GM03348 (cell line): ENCODE data around the gene ADGRL3.

Experiments
- DNase-seq: peaks from one replicate; pipeline ENCODE4 v3.0.0; 2012; ENCODE audit warnings: low spot score

The ADGRL3 gene

DNA sequence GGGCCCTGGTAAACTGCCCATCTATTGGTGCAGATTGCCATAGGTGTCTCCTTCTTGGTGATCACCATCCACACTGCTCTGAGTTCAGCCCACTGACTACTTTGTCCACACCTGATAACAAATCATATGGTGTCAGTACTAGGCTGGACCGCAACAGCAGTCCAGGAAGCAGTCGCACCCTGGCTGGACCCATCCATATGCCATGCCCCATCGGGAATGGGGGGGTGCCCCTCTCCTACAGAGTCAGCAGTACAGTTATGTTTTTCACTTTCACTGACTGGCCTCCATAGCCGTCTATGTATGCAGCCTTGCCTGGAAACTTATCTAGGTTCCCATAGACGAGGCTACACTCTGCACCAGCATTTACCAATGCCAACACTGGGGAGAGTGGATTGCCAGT, 226.1 kb downstream of the ADGRL3 start:
- no peak for DNase-seq

DNA sequence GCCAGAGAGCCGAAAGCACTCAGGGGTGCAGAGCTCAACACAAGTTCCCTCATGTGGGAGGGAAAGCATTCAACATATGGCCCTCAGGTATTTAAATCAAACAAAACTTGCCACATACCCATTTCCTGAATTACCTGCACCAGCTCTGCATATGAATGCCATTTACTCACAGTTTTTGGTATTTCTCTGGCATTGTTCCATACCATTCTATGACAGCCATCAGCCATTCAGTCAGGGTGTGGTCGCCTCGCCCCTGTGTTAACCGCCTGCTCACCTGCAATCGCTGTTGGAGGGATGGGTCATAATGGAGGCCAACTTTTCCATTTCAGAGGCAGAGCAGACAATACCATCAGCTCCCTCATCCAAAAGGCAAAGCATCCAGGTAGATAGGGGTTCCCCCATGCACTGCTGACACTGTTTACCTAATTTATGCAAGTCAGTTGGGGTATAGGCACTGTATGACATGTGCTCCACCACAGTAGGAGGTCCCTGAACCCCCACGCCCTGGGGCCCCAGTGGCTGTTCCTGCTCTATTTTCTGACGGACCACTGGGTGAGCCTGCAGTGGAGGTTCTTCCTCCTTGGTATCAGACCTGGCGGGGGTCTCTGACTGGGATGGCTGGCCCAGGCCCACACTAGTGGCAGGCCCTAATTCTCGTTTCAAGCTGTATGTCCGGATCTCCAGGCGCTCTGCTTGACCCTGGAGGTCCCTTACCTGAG, 227.1 kb downstream of the ADGRL3 start:
- DNase-seq = no peak

DNA sequence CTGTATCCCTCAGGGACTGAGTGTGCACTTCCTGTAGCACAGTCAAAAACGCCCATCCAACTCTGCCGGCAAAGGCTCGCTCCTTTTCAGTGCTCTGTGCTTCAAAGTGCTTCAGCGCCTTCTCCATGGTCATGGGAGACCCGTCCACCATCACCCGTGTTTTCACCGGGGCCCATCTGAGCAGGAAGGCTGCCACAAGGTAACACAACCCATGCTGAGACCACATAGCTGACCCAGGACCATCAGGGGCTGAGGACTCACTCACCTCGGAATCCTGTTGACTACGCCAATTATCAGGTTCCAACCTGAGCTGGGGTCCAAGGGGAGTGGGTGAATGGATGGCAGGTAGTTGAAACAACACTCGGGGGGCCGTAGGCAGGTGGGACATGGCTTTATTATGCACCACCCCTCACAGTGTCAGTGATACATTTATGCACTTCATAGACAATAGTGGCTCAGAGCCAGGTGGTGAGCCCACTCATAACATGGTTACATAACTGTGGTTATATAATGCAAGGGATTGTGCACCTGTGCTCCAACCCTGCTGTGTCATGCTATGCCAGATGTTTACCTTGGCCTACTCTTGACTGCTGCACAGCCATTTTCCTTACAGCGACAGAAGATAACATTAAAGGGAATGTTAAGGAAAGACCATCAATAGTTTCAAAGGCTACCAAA, 227.8 kb downstream of the ADGRL3 start:
- DNase-seq = no peak

DNA sequence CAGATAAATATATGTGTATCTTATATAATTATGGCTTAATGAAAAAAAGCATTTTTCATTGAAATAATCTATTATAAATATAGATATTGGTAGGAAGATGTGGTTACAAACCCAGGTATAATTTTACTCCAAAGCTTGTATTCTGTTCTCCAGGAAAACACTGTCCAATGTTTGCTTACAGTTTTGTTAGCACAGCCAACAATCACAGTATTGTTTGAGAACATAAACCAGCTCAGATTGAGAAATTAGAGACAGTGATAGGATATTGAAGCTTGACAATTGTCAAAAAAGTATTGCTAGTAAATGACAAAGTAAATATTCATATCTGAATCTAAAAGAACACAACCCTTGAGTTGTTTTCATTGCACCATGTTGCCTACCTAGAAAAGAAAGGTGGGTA, 228.8 kb downstream of the ADGRL3 start:
- DNase-seq = no peak

DNA sequence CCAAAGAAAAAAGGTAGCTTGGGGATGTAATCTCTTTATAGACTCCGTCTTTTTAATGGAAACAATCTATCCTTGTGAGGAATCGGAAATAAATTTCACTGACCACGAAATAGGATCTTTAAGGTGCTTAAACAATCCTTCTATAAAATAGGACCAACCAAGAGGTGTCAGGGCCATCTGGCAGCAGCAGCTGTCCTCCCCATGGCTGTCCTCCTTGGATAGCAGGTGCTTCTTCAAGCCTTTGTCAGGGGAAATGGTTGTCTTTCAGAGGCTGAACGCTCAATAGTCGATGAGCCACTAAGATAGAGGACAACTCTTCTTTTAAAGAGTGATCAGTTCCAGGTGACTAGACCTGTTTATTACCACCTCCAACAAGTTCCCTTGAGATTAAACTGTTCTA, 231.0 kb downstream of the ADGRL3 start:
- DNase-seq = no peak

DNA sequence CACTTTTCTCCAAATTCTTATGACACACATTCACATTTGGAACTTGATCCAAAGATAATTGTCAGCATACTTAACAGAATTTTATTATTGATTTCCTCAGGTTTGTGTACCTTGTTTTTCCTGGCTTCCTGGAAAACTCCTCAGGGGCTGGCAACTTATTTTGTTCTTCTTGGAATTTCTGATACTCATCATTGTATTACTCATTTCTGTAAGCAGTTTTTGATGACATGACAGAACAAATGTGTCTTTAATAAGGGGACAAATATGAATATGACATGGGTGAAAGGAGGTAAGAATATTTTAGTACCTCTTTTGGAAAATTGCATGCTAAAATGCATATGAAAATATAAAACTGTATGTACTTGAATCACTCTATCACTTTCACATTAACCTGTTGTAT, 237.8 kb downstream of the ADGRL3 start:
- DNase-seq = no peak

DNA sequence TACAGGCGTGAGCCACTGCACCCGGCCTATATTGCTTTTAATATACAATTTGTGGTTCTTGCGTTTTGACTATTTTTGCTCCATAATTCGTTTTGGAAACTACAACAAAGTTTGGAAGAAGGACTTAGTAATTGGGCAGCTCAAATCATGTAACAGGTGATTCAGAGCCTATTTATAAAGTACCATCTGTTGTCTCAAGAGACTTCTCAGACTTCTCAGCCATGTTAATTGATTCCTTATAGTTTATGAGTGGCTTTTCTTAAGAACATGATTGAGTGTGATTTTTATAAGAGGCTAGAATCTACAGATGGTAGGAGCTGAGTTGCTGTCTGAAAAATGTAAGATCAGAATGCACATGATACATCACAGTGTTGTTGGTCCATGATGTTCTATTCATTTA, 240.2 kb downstream of the ADGRL3 start:
- no peak for DNase-seq

DNA sequence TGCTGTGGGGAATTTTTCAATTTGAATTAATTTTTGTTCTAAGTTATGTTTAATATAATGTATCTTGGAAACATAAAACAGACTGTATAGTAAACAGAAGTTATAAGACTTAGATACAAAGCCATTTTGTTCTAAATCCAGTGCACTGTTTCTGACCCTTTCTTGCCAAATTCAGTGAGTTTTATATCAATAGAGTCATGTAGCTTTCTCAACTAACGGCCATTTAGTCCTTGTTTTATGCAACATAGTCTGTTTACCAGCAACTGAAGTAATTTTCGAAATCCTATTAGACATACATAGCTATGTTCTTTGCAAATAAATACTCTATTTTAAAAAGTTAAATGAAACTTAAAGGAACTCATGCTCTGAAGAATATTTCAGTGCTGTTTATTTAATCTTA, 242.8 kb downstream of the ADGRL3 start:
- DNase-seq = no peak

DNA sequence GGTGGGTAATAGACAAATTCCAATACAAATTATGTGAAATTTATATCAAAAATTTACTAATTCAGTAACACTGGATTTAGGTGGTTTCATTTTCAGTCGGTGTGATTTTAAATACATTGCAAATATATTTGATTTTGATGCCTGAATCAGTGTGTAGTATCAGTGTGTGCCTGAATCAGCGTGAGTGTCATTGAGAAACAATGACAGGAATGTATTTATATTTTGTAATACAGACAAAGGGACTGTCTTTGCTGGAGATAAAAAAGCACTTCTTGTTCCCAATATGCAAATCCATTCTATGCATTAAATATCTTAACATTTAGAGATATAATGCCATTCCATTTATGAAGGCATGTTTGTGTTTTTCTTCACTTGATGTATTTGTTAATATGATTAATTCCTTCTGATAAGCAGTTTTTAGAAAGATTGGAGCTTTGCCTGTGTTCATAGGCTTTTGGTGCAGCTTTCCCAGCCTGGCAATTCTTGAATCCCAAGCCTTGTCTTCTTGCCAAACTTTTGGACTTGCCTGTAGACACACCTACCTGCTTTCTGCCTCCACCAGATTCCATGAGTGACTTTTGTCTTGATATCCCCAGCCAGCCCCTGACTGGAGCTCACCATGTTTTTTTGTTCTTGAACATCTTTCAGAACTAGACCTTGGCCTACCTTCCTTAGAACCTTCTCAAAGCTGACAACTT, 243.8 kb downstream of the ADGRL3 start:
- DNase-seq = no peak

DNA sequence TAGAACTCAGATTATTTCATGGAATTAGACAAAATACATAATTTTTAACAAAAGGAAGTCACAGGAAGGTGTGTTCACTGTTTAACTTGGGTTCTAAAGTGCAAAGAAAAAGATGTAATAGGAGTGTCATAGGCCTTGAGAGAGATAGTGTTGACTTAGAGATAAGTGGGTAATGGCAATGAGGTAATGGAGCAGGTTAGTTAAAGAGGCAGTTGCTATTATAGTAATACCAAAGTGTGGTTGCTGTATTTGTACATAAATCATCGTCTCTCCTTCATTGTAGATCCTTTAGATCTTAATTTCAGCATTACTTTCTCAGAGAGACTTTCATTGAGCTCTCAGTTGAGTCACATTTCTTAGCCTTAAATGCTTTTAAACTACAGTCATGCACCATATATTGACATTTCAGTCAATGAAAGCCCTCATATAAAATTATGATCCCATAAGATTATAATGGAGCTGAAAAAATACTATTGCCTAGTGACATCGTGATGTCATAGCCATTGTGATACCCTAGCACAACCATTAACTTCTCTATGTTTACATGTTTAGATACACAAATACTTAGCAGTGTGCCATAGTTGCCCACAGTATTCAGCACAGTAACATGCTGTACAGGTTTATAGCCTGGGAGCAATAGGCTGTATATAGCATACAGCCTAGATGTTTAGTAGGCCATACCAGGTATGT, 245.4 kb downstream of the ADGRL3 start:
- no peak for DNase-seq

DNA sequence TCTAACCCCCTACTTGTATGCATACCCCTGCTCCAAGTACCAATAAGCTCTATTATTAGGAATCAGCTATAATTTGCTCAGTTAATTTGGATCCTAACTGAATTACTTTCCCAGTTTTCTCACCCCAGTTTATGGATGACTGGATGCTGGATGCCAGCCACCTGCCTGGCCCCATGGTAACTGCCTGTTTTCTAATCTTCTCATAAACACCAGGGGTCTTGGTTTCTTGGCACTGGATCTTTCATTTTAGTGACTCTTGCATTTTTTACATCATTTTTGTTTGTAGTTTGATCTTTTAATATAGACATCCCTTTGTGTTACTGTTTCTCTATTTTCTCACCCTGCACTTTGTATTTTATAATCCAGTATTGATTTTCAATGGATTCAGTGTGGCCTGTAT, 246.8 kb downstream of the ADGRL3 start:
- DNase-seq = no peak

DNA sequence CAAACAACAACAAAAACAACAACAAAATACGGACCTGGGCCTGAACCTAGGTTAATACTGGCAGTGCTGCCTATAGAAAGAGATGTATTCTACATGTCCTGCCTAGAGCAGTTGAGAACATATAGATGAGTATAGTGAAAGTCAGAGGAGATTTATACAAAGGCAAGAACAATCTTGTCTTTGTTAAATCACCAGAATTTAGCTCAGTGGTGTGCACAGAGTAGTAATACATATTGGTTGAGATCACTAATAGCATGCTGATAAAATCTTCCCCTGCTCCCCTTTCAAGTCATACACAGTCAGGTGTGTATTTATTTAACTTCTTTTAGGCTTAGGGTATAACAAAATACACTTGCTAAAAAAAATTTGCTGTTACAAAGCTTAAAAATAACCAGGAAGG, 247.8 kb downstream of the ADGRL3 start:
- no peak for DNase-seq

DNA sequence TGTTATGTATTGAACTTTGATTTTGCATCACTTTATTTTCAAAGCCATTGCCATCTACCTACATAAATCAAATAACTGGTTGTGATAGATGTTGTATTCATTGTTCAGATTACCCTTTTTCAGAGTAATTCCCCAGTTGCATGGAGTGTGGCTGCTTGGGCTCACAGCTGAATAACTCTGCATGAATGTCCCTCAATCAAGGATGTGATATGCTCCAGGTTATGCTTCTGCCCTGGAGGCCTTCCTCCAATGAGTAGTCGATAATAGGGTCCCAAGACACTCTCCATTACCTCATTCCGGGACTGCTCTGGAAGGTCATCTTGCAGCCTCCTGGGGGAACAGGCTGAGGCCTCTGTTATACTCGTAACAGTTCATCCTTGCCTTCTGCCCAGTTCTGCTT, 251.8 kb downstream of the ADGRL3 start:
- DNase-seq = no peak

DNA sequence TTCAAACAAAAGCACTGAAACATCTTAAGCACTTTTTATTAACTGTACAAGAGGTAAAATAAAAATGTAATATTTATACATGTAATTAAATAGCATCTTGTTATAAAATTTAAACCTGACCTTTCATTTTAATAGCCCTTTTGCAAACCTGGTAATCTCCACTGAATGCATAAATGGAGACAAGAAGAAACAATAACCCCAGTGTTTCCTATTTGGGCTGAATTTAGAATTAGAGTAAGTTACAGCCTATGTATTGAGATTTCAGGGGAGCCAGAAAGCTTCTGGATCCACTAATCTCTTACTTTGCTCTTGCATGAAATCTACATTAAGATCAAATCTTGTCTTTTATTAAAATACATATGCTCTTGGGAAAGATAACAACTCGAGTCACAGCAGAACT, 261.8 kb downstream of the ADGRL3 start:
- DNase-seq = no peak

DNA sequence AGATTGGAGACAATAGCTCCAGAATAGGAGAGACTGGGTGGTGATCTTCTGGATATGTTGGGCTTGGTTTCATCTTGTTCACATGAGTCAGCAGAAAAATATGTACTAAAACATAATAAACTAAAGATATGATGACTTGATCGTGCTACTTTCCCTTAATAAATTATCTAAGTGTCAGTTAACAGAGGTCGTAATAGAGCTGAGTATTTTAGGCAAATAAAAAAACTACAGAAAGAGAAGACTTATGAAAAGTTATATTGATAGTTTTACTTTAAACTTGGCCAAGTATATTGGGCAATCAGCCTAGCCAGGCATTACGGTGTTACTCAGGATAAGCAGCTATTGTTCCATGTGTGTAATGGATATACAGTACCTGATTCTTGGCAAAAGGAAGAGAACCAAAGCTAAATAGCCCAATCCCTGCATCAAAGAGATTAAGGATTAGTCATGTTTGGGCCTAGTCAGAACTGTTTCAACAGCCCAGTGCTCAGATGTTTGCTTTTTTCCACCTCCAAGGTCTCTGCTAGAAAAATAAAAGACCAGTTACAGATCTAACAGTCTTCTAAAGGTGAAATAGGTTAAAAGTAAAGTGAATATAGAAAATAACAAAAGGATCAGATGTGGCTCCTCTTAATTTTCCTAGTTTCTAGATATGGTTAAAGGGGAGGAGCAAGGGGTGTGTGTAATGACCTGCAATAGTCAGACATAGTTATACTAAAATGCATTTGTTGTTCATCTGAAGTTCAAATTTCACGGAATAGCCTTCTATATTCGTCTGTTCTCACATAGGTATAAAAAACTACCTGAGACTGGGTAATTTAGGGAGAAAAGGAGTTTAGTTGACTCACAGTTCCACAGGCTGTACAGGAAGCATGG, 262.6 kb downstream of the ADGRL3 start:
- DNase-seq = no peak

DNA sequence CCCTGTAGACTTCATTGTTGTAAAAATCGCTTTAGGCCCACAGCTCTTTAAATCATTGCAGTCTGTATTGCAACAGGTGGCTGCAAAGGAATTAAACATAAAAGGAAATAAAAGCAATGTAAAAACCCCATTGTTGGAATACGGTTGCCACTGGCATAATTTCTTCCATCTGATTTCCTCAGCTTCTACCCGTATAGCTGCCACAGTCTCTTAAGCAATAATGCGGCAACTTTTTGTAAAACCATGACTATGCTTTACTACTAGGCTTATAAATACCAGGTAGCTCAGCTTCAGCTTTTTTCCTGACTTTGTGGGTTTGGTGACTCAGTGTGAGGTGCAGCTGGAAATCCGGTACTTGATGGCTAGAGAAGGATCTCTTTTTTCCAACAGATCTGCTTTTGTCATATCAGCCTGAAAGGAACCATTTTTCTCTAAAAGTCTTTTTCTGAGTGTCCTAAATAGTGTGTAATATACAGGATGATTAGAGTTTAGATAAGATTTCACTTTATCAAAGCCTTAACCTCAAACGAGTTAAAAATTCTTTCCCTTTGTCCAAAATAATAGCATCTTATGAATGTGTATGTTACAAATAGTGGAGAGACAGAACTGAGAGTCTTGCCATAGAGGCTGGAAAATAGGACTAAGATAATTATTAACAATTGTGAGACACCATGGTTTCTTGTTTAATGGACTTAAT, 268.0 kb downstream of the ADGRL3 start:
- DNase-seq = no peak

DNA sequence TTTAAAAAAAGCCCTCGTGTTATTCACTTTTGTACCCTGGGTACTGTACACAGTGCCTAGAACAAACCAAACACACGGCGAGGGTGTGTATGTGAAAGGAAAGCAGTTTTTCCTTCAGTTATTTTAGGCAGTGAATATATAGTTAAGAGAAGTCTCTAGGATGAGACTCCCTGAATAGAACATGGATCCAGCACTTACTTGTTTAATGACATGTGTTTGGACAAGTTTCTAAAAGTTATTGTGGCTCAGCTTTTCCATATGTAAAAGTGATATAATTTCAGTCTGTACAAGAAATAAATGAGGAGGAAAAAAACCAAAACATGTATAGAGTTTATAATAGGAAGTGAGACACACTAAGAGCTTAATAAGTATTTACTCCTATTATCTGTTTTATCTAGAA, 273.2 kb downstream of the ADGRL3 start:
- no peak for DNase-seq

DNA sequence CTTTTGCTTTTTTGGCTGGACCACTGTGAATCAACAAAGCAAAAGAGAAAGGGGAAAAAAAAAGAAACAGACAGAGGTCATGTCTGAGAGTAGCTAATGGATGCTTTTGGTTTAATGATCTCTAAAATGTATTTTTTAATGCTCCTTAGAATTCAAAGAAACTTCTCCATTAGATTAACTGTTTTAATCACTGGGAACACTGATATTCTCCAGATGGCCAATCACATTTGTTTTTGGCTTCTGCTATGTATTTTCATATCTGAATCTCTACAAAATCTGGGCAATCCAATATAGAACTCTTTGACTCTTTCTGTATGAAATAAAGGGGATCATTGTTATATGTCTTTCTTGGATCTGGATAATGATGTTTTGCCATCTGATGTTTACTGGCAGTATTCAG, 278.2 kb downstream of the ADGRL3 start:
- DNase-seq = no peak

DNA sequence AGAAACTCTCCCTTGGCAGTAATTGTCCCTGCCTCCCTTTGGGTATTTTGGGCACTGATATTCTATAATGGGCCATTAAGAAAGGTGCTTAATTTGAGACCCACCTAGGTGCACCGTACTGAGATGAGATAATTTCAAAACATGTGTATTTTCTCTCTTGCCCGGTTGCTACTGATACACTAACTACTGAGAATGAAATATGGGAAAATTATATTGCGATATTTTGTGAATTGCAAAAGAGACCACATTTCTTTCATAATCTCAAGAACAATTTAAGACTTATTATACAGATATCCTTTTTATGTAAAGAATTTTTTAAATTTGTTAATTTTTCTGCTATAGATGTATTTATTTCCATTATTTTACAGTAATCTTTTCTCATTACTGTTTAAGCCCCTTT, 284.9 kb downstream of the ADGRL3 start:
- DNase-seq = no peak

DNA sequence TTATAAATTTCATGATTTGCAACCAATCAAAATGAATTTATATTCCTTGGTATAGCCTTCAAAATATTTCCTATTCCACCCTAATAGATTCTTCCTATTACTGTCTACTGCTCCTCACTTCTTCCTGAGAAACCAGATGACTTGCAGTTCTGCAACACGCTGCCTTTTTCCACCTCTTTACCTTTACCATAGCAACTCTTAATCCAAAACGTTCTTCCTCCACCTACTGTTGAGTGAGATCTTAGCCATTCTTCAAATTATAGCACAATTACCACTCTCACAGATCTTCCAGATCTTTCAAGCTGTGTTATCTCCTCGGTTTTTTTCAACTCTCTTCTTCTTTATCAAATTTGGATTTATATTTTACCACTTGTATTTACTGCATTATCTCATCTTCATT, 289.8 kb downstream of the ADGRL3 start:
- no peak for DNase-seq

DNA sequence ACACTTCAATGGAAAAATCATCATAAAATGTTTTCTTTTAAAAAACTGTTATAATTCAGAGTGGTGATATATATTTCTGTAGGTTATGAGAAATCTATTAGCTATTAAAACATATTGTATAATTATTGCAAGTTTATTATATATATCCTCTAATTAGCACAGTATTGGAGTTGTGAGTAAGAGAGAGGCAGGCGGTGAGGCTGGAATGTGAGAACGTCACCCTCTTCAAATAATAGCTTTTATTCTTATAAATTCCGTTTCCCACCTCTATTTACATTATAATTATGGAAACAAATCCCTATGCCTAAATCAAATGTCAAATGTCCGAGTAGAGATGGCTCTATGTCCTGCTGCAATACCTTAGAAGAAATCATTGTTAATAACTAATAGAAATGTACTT, 292.9 kb downstream of the ADGRL3 start:
- DNase-seq = no peak
